ENCODE data around the gene TULP3. TPM values are rescaled to one million over a fixed set of nuclear protein-coding genes. Genes with fewer than 3 reads are reported as not detected.

TULP3 gene
- total and polyA plus RNA-seq, 10 donors: 3.5 to 15.7 (median 12.8) TPM

DNA sequence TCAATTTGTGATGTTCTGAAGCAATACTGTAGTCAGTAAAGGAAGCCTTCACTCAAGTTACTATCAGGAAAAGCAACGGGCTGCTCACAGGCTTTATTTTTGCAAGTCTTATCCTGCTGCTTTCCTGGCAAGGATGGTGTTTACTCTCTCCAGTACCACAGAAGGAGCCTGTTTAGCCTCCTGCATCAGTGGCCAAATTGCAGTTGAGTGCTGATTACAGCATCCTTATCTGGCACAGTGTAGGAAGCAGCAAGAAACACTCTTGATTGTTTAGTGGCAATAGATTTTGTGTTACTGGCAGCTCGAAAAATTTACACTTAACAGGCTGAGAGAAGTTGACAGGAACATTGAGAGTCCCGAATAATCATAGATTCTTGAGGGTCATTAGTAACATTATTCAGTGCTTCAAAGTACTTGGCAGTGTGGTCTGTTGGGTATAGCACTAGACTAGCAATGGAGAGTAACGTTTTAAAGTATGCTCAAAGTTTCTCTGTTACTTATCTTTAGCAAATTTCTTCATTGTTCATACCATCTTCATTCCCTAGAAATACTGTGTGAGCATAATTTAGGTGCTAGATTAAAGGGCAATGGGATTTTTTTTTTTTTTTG, 11.7 kb downstream of the TULP3 start:
- no peak overlapping the region for H3K4me3 ChIP-seq
- intact Hi-C loops (cut with DNase I; ENCODE audit: low total_unique reads): no loop called here
- H3K9me3 ChIP-seq: no peaks in the 10 kb centered on the region
- H3K27me3 ChIP-seq (replicated peaks in 1 of 7): no peaks in the 10 kb centered on the region
- no peak for TF ChIP-seq POLR2AphosphoS5 (IDR thresholded peaks at IDR 0.05)
- TF ChIP-seq CTCF (IDR thresholded peaks at IDR 0.05 in 8 of 11, conservative IDR thresholded peaks at IDR 0.05 in 3 of 11): no peak
- no peak for TF ChIP-seq POLR2A (IDR thresholded peaks at IDR 0.05)
- no peak for DNase-seq
- 62 to 82% (median 75%) methylated on average over 4 of the region's 4 CpGs for WGBS, 5 donors
- H3K27ac ChIP-seq: no peak overlapping the region
- no peaks in the 10 kb centered on the region for H3K36me3 ChIP-seq
- H3K4me1 ChIP-seq: no peaks in the 10 kb centered on the region

GRCh38 chr12:2904260-2904659, 13.6 kb downstream of the TULP3 start:
- Histone ChIP-seq H3K27ac (no peak overlapping the region), H3K36me3 (peaks cover 0 to 3% (median under 1%) of the 10 kb centered on the region in 6 donors), H3K9me3 (no peaks in the 10 kb centered on the region), H3K4me1 (no peaks in the 10 kb centered on the region), H3K4me3 (no peak overlapping the region), H3K27me3 (replicated peaks in 1 of 7) (no peaks in the 10 kb centered on the region)
- intact Hi-C loops (cut with DNase I; ENCODE audit: low total_unique reads): no loop called here
- 93 to 97% (median 94%) methylated on average over 2 of the region's 2 CpGs for WGBS, 5 donors
- no peak for TF ChIP-seq CTCF (IDR thresholded peaks at IDR 0.05 in 8 of 11, conservative IDR thresholded peaks at IDR 0.05 in 3 of 11)
- TF ChIP-seq POLR2AphosphoS5 (IDR thresholded peaks at IDR 0.05): no peak
- no peak for TF ChIP-seq POLR2A (IDR thresholded peaks at IDR 0.05)
- no peak for DNase-seq

GRCh38 chr12:2912216-2912575, 21.5 kb downstream of the TULP3 start:
- no peaks in the 10 kb centered on the region for H3K4me1 ChIP-seq
- H3K4me3 ChIP-seq: no peak overlapping the region
- peaks cover 0 to 45% (median 14%) of the 10 kb centered on the region in 6 donors for H3K36me3 ChIP-seq
- WGBS, 5 donors: 93 to 98% (median 95%) methylated on average over 3 of the region's 3 CpGs
- no peaks in the 10 kb centered on the region for H3K27me3 ChIP-seq (replicated peaks in 1 of 7)
- H3K27ac ChIP-seq: no peak overlapping the region
- no peaks in the 10 kb centered on the region for H3K9me3 ChIP-seq
- intact Hi-C loops (cut with DNase I; ENCODE audit: low total_unique reads): no loop called here
- DNase-seq: no peak
- TF ChIP-seq CTCF (IDR thresholded peaks at IDR 0.05 in 8 of 11, conservative IDR thresholded peaks at IDR 0.05 in 3 of 11) (no peak), POLR2AphosphoS5 (IDR thresholded peaks at IDR 0.05) (no peak), POLR2A (IDR thresholded peaks at IDR 0.05) (no peak)

- no peaks in the 10 kb centered on the region for H3K9me3 ChIP-seq
- H3K4me3 ChIP-seq: no peak overlapping the region
- TF ChIP-seq CTCF (IDR thresholded peaks at IDR 0.05 in 8 of 11, conservative IDR thresholded peaks at IDR 0.05 in 3 of 11) (no peak), POLR2AphosphoS5 (IDR thresholded peaks at IDR 0.05) (no peak), POLR2A (IDR thresholded peaks at IDR 0.05) (no peak)
- intact Hi-C loops (cut with DNase I; ENCODE audit: low total_unique reads): no loop called here
- H3K36me3 ChIP-seq: peaks cover 0 to 66% (median 24%) of the 10 kb centered on the region in 6 donors
- no peak for DNase-seq
- no peaks in the 10 kb centered on the region for H3K27me3 ChIP-seq (replicated peaks in 1 of 7)
- H3K4me1 ChIP-seq: no peaks in the 10 kb centered on the region
- H3K27ac ChIP-seq: peak overlapping the region in 1 of 8 donors; percentile 28
- WGBS, 5 donors: 60 to 80% (median 67%) methylated on average over 2 of the region's 2 CpGs
These were observed 28.6 kb downstream of the TULP3 start for GRCh38 chr12:2919249-2919648.

Measured in spleen (tissue), 11 donors.